GM21528 (cell line): ENCODE measurements around the gene BMP6.
A peak's percentile ranks its signal among the peaks of the same experiment; 100 is the strongest.

ENCODE experiments used
- ATAC-seq: cut with Tn5 transposase; IDR thresholded peaks from one replicate; pipeline ENCODE4 v1.9.1; 2021; ENCODE audit warnings: mild to moderate bottlenecking, moderate library complexity; ENCODE audit not compliant: unreplicated experiment, low FRiP score

BMP6 gene

DNA sequence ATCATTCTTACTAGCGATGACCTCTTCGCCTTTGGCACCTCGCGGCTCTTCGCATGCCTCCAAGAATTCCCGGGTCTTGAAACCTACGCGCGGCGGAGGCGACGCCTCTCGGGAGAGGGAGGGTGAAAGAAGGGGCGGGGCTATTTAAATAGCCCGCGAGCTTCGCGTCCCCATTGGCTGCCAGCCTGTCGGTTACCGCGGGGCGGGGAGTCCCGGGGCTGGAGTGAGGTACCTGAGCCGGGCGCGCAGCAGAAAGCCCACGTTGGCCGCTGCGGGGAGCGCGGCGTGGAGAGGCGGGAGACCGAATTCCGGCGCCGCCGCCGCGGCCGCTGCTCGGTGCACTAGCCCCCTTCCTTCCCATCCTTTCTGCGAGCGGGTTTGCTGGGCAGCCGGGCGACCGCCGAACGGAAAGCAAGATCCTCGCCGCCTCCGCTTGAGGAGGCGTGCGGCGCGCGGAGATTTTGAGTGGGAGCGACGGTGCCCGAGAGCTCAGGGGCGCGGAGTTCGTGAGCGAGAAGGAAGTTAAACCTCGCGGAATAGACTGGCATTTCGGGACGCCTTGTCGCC, at the start of gene BMP6:
BMP6 (plus strand) TSS at position 251 of the 567 bp plus-strand sequence. CDS start 857 bp downstream, outside the sequence.
- ATAC-seq, result peak; percentile 73

DNA sequence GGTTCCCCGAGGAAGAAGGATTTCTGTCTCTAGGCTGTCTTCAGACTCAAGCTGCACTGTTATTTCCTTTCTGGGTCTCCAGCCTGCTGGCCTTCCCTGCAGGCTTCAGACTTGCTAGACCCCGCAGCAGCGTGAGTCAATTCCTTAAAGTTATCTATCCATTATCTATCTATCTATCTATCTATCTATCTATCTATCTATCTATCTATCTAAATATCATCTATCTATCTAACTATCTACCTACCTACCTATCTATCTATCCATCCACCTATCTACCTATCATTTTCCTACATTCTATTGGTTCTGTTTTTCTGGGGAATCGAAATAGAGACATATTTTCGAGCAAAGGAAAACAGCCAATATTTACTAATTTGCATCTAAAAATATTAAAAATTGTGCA, 48.7 kb upstream of the BMP6 start:
- no peak for ATAC-seq

DNA sequence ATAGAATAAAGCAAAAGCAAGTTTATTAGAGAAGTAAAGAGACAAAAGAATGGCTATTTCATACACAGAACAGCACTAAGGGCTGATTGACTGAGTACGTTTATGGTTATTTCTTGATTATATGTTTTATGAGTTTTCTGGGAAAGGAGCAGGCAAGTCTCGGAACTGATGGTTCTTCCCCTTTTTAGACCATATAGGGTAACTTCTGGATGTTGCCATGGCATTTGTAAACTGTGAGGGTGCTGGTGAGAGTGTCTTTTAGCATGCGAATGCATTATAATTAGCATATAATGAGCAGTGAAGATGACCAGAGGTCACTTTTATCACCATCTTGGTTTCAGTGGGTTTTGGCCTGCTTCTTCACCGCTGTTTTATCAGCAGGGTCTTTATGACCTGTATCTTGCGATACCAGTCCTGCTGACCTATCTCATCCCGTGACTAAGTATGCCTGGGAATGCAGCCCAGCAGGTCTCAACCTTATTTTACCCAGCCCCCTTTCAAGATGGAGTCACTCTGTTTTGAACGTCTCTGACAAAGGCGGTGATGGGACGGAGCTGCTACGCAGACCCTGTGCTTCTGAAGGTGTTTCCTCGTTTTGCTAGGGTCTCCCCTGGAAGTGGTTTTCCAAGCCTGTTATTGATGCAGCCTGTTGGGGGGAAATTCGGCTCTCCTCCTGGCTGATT, 45.4 kb upstream of the BMP6 start:
- ATAC-seq, result no peak

- no peak for ATAC-seq
Measured at GRCh38 chr6:7681449-7681848, 44.5 kb upstream of the BMP6 start.

DNA sequence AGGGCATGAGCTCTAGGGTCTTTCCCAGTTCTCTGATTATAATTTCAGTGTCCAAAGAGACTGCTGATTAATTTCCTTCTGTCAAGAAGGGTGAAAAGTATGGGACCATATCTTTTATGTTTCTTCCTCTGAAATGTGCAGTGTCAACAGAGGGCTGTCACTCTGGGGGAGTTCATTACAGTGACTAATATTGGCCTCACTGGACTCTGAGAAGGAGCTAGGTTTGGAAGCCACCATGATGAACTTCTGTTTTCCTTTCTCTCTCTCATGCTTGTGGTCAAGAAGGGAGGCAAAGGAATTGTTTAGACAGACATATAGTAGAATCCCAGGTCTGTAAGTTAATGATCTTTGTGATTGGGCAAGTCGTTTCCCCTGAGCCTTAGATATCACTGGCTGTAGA, 41.8 kb upstream of the BMP6 start:
- no peak for ATAC-seq

DNA sequence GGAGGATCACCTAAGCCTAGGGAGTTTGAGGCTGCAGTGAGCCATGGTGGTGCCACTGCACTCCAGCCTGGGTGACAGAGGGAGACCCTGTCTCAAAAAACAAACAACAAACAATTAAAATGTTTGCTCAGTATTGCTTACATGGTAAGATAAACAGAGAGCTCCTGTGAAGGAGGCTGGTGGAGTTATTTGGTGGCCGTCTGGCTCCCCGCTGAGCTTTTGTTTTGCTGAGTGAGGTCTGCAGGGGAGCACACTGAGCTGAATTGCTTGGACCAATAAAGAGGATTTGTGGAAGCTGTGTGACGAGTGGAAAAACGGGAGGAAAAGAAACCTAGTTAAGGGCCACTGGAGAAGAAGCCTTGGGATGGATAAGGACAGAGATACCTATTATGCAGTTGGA, 41.1 kb upstream of the BMP6 start:
- ATAC-seq, result no peak

DNA sequence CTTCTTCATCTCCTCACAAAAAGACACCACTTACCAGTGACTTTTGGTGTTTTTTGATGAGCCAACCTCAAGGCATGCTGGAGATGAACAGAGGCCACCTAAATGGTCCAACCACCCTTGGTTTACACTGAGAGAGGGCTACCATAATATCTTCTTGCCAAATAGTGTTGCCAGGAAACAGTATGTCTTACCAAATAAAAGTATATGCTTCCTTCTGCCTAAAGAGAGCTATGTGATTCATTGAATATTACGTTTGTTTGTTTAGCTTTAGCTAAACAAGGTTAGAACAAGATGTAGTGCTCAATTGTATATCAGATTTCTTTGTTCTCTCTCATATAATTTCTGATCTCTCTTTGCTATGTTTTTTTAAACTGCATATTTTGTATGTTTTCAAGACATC, 40.6 kb upstream of the BMP6 start:
- ATAC-seq, result no peak

- no peak for ATAC-seq
Measured at GRCh38 chr6:7687145-7688111, 38.5 kb upstream of the BMP6 start.

DNA sequence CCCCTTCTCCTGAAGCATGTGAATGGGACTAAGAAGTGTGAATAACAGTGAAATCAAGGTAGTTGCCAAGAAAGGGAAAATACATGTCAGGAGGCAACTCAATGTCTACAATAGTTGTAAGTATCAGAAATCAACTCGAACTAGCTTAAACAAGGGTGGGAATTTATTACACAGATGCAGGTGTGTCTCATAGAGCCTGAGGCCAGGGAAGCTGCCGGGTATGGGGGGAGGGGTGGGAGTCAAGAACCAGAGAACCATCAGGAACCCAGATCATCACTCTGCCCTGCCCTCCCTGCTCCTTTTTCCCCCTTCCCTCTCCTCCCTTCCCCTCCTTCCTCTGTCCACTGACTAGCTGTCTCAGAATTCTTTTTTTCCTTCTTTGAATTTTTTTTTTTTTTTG, 34.9 kb upstream of the BMP6 start:
- no peak for ATAC-seq

- no peak for ATAC-seq
Measured at GRCh38 chr6:7691675-7692452, 34.0 kb upstream of the BMP6 start.

DNA sequence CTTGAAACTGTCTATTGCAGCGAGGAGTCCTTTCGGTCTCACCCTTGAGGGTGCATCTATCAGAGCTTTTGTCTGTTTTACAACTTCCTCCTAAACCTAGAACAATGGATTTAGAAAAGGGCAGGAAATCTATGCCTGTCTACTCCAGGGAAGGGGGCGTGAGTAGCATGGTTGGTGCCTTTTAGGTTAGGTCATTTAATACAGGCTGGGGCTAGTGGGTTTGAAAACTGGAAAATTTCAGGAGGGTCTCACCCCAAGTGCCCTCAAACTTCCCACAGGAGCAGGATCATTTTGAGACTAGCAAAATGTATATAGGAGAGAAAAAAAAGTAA, 33.5 kb upstream of the BMP6 start:
- no peak for ATAC-seq

- no peak for ATAC-seq
Measured at GRCh38 chr6:7693827-7694226, 32.1 kb upstream of the BMP6 start.

DNA sequence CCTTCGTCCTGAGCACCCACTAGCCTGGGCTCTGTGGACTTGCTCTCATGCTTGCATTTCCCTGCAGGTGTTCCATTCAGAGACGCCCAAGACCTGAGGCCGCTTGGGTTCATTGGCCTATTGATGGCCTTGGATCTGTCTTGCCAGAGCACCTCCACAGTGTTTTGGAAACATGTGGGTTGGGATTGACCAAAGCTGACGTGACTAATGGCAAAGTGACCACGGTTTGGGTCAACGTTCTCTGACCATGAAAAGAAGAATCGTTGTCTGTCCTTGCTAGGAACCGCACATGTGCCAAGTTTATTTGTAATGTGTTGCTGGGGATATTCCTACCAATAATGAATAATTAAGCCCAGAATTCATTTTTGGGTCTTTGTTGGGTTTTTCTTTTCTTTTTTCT, 29.8 kb upstream of the BMP6 start:
- ATAC-seq, result no peak

GRCh38 chr6:7697432-7697819, 28.5 kb upstream of the BMP6 start:
- ATAC-seq, result no peak

DNA sequence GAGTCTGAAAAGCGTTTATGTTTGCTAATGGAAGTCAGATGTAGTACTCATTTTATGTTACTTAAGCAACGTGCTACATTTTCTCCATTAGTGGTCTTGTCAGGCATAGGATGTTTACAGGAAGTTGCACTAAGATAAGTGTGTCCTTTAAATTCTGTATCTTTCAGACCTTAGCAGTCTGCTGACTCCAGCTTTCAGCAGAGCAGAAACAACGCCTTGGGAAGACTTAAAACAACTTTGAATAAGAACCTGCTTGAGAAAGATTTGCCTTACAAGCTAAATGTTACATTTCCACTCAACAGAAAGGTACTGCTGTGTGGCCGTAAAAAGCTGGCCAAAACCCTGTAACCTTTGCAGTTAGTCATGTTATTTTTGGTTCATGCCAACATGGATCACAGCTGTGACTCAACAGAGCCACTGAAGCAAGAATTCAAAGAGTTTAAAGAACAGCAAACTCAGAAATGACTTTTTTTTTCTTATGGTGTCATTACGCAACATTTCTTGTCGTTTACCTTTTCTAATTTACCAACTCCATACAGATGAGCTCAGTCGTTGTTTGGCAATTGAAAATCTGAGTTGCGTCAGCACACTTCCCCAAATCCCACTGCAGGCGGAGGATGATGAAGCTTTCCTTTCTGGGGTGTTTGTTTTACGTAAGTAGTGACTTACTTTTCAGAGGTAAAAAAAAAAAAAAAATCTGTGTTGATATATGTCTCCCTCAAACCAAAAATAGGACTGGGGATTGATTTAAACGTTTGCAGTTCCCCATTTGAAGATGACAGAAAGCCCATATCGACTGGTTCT, 27.9 kb upstream of the BMP6 start:
- ATAC-seq, result no peak

GRCh38 chr6:7701212-7701834, 24.6 kb upstream of the BMP6 start:
- ATAC-seq, result no peak

- ATAC-seq, result no peak
Measured at GRCh38 chr6:7703148-7703680, 22.7 kb upstream of the BMP6 start.

DNA sequence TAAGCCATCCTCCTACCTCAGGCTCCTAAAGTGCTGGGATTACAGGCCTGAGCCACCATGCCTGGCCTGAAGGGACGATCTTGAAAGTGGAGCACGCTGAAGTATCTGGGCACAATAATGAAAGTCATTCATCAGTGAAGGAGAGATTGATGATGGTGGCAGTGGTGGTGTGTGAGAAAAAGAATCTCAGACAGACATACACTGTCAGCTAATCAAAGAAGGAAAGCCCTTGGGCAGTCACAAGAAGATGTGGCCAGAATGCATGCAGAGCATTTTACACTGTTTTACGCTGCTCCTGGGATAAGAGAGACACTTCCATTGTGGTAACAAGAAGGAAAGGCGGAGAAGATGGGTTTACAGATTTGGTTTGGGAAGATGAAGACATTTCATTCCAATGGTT, 20.4 kb upstream of the BMP6 start:
- no peak for ATAC-seq

GRCh38 chr6:7706269-7706668, 19.6 kb upstream of the BMP6 start:
- no peak for ATAC-seq
